NCI-H82 treated with DMSO at 0.1 percent for 48 hours (cell line): ENCODE measurements around the gene STARD13.

Experiments
- DNase-seq: peaks from one replicate; lab custom pipeline; 2025; ENCODE audit not compliant: unreplicated experiment; lab: John Stamatoyannopoulos, UW

Gene STARD13

GRCh38 chr13:33277037-33277740 lies 8.4 kb downstream of the STARD13 start:
- no peak for DNase-seq

GRCh38 chr13:33276570-33276969 lies 9.0 kb downstream of the STARD13 start:
- DNase-seq = no peak

- DNase-seq = no peak
Measured at GRCh38 chr13:33275916-33276315, 9.6 kb downstream of the STARD13 start.

- DNase-seq = no peak
Measured at GRCh38 chr13:33274264-33274663, 11.3 kb downstream of the STARD13 start.

GRCh38 chr13:33272531-33273124 lies 12.9 kb downstream of the STARD13 start:
- no peak for DNase-seq

- DNase-seq = no peak
Measured at GRCh38 chr13:33271759-33272158, 13.8 kb downstream of the STARD13 start.

GRCh38 chr13:33270895-33271538 lies 14.5 kb downstream of the STARD13 start:
- DNase-seq = no peak

- DNase-seq = no peak
Measured at GRCh38 chr13:33265607-33266006, 19.9 kb downstream of the STARD13 start.

- DNase-seq = no peak
Measured at GRCh38 chr13:33265133-33265532, 20.4 kb downstream of the STARD13 start.

GRCh38 chr13:33264620-33264978 lies 21.0 kb downstream of the STARD13 start:
- no peak for DNase-seq

- DNase-seq = no peak
Measured at GRCh38 chr13:33263976-33264619, 21.5 kb downstream of the STARD13 start.

- DNase-seq = no peak
Measured at GRCh38 chr13:33263484-33263883, 22.1 kb downstream of the STARD13 start.

- no peak for DNase-seq
Measured at GRCh38 chr13:33262997-33263396, 22.6 kb downstream of the STARD13 start.

- no peak for DNase-seq
Measured at GRCh38 chr13:33262594-33262993, 23.0 kb downstream of the STARD13 start.

GRCh38 chr13:33262062-33262487 lies 23.5 kb downstream of the STARD13 start:
- no peak for DNase-seq

GRCh38 chr13:33261387-33262061 lies 24.0 kb downstream of the STARD13 start:
- DNase-seq = no peak

GRCh38 chr13:33260168-33261098 lies 25.1 kb downstream of the STARD13 start:
- DNase-seq = no peak

- no peak for DNase-seq
Measured at GRCh38 chr13:33259296-33259695, 26.3 kb downstream of the STARD13 start.

GRCh38 chr13:33258808-33259193 lies 26.8 kb downstream of the STARD13 start:
- DNase-seq = no peak
